ENCODE measurements around the gene GALNT6. TPM values are rescaled to one million over a fixed set of nuclear protein-coding genes. Genes with fewer than 3 reads are reported as not detected.

Gene GALNT6
- total RNA-seq, 4 donors from 2014 or later, result 1.1 to 13.8 (median 3.3) TPM

DNA sequence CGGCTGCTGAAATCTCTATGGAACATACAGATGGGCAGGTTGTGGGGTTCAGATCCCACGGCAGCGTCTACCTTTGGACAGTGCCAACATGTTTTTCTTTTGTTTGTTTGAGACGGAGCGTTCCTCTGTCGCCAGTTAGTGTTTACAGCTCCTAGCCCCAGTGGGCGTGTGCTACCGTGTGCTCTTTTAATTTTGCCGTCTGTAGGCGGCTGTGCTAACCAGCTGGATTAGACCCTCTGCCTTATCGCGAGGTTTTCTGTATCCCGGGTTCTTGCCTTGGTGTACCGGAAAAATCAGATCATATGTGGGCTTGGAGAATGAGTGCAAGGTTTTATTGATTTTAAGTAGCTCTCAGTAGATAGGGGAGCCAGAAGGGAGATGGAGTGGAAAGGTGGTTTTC, 9.8 kb upstream of the GALNT6 start:
- TF ChIP-seq, protein P1, sequence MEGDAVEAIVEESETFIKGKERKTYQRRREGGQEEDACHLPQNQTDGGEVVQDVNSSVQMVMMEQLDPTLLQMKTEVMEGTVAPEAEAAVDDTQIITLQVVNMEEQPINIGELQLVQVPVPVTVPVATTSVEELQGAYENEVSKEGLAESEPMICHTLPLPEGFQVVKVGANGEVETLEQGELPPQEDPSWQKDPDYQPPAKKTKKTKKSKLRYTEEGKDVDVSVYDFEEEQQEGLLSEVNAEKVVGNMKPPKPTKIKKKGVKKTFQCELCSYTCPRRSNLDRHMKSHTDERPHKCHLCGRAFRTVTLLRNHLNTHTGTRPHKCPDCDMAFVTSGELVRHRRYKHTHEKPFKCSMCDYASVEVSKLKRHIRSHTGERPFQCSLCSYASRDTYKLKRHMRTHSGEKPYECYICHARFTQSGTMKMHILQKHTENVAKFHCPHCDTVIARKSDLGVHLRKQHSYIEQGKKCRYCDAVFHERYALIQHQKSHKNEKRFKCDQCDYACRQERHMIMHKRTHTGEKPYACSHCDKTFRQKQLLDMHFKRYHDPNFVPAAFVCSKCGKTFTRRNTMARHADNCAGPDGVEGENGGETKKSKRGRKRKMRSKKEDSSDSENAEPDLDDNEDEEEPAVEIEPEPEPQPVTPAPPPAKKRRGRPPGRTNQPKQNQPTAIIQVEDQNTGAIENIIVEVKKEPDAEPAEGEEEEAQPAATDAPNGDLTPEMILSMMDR (IDR thresholded peaks at IDR 0.05; ENCODE audit: low read depth), result no peak

DNA sequence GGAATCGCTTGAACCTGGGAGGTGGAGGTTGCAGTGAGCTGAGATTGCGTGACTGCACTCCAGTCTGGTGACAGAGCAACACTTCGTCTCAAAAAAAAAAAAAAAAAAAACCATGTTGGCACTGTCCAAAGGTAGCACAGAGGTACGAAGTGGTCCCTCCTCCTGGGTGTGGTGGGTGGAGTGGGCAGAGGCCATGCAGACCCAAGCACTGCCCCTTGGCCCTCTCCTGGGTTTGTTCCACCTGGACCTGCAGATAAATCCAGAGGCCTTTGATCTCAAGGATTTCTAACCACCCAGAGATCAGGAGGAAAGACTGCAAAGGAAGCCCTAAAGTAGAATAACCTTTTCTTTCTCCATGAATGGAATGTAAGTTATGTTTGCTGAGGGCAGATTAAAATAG, 8.7 kb upstream of the GALNT6 start:
- TF ChIP-seq, protein P1 (IDR thresholded peaks at IDR 0.05; ENCODE audit: low read depth), result no peak

- TF ChIP-seq, protein P1 (IDR thresholded peaks at IDR 0.05; ENCODE audit: low read depth), result no peak
Observed at GRCh38 chr12:51397670-51398069, 6.5 kb upstream of the GALNT6 start.

GRCh38 chr12:51395283-51396230, 4.4 kb upstream of the GALNT6 start:
- TF ChIP-seq, protein P1 (IDR thresholded peaks at IDR 0.05; ENCODE audit: low read depth), result no peak

DNA sequence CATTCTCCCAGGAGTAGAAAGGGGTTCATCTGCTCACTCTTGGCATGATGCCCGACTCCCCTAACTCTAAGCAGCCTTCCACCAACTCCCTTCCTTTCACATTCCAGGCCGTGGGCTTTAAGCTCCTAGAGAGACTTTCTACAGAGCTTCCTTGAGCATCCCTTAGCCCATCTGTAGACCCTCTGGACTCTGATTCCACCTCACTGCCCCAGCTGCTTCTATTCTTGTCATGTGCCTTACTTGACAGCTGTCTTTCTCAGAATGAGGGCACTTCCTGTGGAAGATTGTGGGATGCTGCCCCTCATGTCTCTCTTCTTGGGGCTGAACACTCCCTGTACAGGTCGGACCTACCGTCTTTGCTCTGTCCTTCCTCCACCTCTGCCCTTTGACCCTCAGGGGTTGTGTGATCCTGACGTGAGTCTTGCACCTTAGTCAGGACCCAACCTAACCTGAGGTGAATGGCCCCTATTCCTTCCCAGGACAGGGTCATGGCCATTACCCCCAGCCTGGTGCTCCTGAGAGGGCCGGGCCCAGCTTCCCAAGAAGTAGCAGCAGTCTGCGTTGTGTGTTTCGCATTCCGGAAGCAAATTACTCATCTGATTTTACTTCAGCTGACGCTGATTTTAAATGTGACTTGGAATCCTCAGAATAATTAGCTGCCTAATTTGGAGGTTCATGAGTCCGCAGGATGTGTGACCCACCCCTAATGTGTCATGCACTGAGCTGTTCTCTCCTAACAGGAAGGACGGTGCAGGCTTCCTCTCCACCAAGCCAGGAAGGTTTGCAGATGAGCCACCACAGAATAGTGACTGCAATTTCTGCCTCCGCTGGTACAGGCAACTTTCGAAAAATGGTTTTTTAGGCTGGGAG, 2.7 kb upstream of the GALNT6 start:
- TF ChIP-seq, protein P1 (IDR thresholded peaks at IDR 0.05; ENCODE audit: low read depth), result no peak

- TF ChIP-seq, protein P1 (IDR thresholded peaks at IDR 0.05; ENCODE audit: low read depth), result no peak
Observed at GRCh38 chr12:51392556-51393237, 1.5 kb upstream of the GALNT6 start.

Data from subcutaneous adipose tissue (tissue), 4 donors.